CD4-positive, alpha-beta T cell treated with Interleukin-4 for 4 hours (primary cell): ENCODE data around the gene SLC13A3.
A peak's percentile ranks its signal among the peaks of the same experiment; 100 is the strongest.

Experiments
- DNase-seq: peaks from one replicate; pipeline ENCODE4 v3.0.0-alpha.2; 2020

SLC13A3 gene

GRCh38 chr20:46573234-46573633 lies 78.0 kb downstream of the SLC13A3 start:
- DNase-seq: no peak

GRCh38 chr20:46572790-46573189 lies 78.5 kb downstream of the SLC13A3 start:
- DNase-seq: no peak

- no peak for DNase-seq
Measured at GRCh38 chr20:46572153-46572552, 79.1 kb downstream of the SLC13A3 start.

- no peak for DNase-seq
Measured at GRCh38 chr20:46571418-46571817, 79.8 kb downstream of the SLC13A3 start.

- DNase-seq: no peak
Measured at GRCh38 chr20:46570956-46571355, 80.3 kb downstream of the SLC13A3 start.

- no peak for DNase-seq
Measured at GRCh38 chr20:46569961-46570360, 81.3 kb downstream of the SLC13A3 start.

GRCh38 chr20:46568570-46569129 lies 82.6 kb downstream of the SLC13A3 start:
- no peak for DNase-seq

- DNase-seq: no peak
Measured at GRCh38 chr20:46566125-46566524, 85.1 kb downstream of the SLC13A3 start.

GRCh38 chr20:46564241-46564957 lies 86.9 kb downstream of the SLC13A3 start:
- DNase-seq: no peak

GRCh38 chr20:46563860-46564221 lies 87.4 kb downstream of the SLC13A3 start:
- no peak for DNase-seq

- no peak for DNase-seq
Measured at GRCh38 chr20:46563170-46563859, 87.9 kb downstream of the SLC13A3 start.

- peak; percentile 63 for DNase-seq
Measured at GRCh38 chr20:46562373-46563169, 88.7 kb downstream of the SLC13A3 start.

- no peak for DNase-seq
Measured at GRCh38 chr20:46562009-46562372, 89.3 kb downstream of the SLC13A3 start.

- DNase-seq: no peak
Measured at GRCh38 chr20:46559685-46560440, 91.4 kb downstream of the SLC13A3 start.

GRCh38 chr20:46559001-46559400 lies 92.3 kb downstream of the SLC13A3 start:
- DNase-seq: no peak

- DNase-seq: no peak
Measured at GRCh38 chr20:46558511-46558959, 92.7 kb downstream of the SLC13A3 start.

- DNase-seq: no peak
Measured at GRCh38 chr20:46557231-46557956, 93.9 kb downstream of the SLC13A3 start.

GRCh38 chr20:46555370-46555956 lies 95.8 kb downstream of the SLC13A3 start:
- DNase-seq: no peak

- DNase-seq: no peak
Measured at GRCh38 chr20:46554828-46555227, 96.4 kb downstream of the SLC13A3 start.

GRCh38 chr20:46553926-46554325 lies 97.3 kb downstream of the SLC13A3 start:
- DNase-seq: no peak
